Karpas-422 (cell line): ENCODE measurements around the gene RNF121. TPM values are rescaled to one million over a fixed set of nuclear protein-coding genes. Genes with fewer than 3 reads are reported as not detected.

Experiments used
- DNase-seq: peaks from one replicate; pipeline ENCODE4 v3.0.0-alpha.2; 2015
- H2AFZ ChIP-seq: fragments of 200-600 bp; sonication (generic); 2 replicates; pipeline ENCODE4 v1.6.1; 2014; ENCODE audit warnings: antibody characterized with exemption, low read length, mixed read lengths
- H3K27ac ChIP-seq: fragments of 200-600 bp; sonication (generic); 2 replicates; pipeline ENCODE4 v1.5.1; 2014; ENCODE audit warnings: mild to moderate bottlenecking, low read length, moderate library complexity
- H3K27me3 ChIP-seq: fragments of 200-600 bp; sonication (generic); 2 replicates; pipeline ENCODE4 v1.6.1; 2014; ENCODE audit warnings: low read length, mixed read lengths
- H3K36me3 ChIP-seq: fragments of 200-600 bp; sonication (generic); 2 replicates; pipeline ENCODE4 v1.6.1; 2014; ENCODE audit warnings: low read length, mixed read lengths; ENCODE audit not compliant: insufficient read depth
- H3K4me1 ChIP-seq: fragments of 200-600 bp; sonication (generic); 2 replicates; pipeline ENCODE4 v1.6.1; 2014; ENCODE audit warnings: mild to moderate bottlenecking, low read length, mixed read lengths
- H3K4me2 ChIP-seq: fragments of 200-600 bp; sonication (generic); 2 replicates; pipeline ENCODE4 v1.6.1; 2014; ENCODE audit warnings: low read length, low read depth, mild to moderate bottlenecking; ENCODE audit not compliant: poor library complexity, severe bottlenecking
- H3K4me3 ChIP-seq: fragments of 200-600 bp; sonication (generic); 2 replicates; pipeline ENCODE4 v1.5.1; 2014; ENCODE audit warnings: mild to moderate bottlenecking, antibody characterized with exemption, low read length, mixed read lengths
- H3K79me2 ChIP-seq: fragments of 200-600 bp; sonication (generic); 2 replicates; pipeline ENCODE4 v1.6.1; 2014; ENCODE audit warnings: mild to moderate bottlenecking, low read length, mixed read lengths
- H3K9ac ChIP-seq: fragments of 200-600 bp; sonication (generic); 2 replicates; pipeline ENCODE4 v1.6.0; 2014; ENCODE audit warnings: low read length
- H3K9me2 ChIP-seq: fragments of 200-600 bp; sonication (generic), shearing (Covaris generic); replicated peaks from 2 replicates; pipeline ENCODE4 v1.6.0; 2014; ENCODE audit warnings: mild to moderate bottlenecking, low read length, moderate library complexity; ENCODE audit not compliant: insufficient read depth
- H3K9me3 ChIP-seq: fragments of 300-700, 200-600 bp; sonication (generic); 2 replicates; pipeline ENCODE4 v1.6.1; 2014; ENCODE audit warnings: low read length, mixed read lengths
- H4K20me1 ChIP-seq: fragments of 200-600 bp; sonication (generic); 2 replicates; pipeline ENCODE4 v1.6.1; 2014; ENCODE audit warnings: mild to moderate bottlenecking, antibody characterized with exemption, low read length, low read depth; ENCODE audit not compliant: insufficient read depth
- total RNA-seq: library from RNA; depleted of rRNA; stranded (reverse); fragments of >200 nt; shearing (Covaris generic); gene quantifications from 2 replicates; pipeline ENCODE4 v1.2.3, GENCODE V29; 2014; ENCODE audit warnings: low replicate concordance

The RNF121 gene
- total RNA-seq, 1 experiment from 2014 or later: 12.0 TPM

DNA sequence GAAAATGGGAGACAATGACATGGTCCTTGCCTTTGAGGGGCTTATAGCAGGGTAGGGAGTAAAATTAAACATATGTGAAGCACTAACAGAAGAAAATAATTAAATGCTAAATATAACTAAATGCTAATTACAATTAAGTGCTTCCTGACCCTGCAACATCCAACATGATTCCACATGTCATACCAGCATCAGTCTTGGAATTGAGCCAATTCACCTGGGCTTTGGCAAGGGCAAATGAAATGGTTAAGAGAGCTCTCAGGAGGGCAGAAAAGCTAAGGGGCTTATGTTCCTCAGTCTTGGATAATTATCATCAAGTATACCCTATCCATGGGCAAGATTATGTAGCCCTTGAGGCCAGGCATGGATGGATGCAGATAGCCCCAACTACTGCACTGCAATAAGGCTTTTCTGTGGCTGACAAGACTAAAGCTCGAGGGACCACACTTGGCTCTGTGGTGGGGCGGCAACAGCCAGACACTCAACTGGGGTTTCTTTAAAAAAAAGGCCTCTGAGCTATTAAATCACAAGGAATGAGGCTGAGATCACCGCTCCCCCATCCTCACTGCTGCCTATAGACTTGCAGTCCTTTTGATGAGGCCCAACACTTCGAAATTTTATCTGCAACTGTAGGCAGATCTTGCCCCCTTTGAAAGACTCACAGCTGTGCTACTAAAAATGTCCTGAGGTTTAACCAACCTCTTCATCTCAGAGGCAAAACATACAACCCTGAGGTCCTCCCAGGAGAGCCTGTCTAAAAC lies 108.9 kb downstream of the RNF121 start:
- Histone ChIP-seq H2AFZ (no peak overlapping the region), H3K36me3 (no peaks in the 10 kb centered on the region), H3K4me2 (peak overlapping the region; percentile 76), H3K79me2 (no peaks in the 10 kb centered on the region), H3K27me3 (0 out of 2 replicates have a peak, but pooled peaks cover 2% of the 10 kb centered on the region), H3K9me2 (no peaks in the 10 kb centered on the region), H3K27ac (peak overlapping the region; percentile 55), H3K9ac (no peak overlapping the region), H4K20me1 (peaks cover 73% of the 10 kb centered on the region), H3K4me1 (peaks cover 60% of the 10 kb centered on the region), H3K4me3 (peak overlapping the region; percentile 52), H3K9me3 (no peaks in the 10 kb centered on the region)
- peak; percentile 93 for DNase-seq

- H3K9ac ChIP-seq: no peak overlapping the region
- H3K9me3 ChIP-seq: no peaks in the 10 kb centered on the region
- no peaks in the 10 kb centered on the region for H3K9me2 ChIP-seq
- H3K4me1 ChIP-seq: peaks cover 60% of the 10 kb centered on the region
- peak overlapping the region; percentile 76 for H3K4me2 ChIP-seq
- H3K4me3 ChIP-seq: peak overlapping the region; percentile 52
- no peak overlapping the region for H2AFZ ChIP-seq
- H4K20me1 ChIP-seq: peaks cover 73% of the 10 kb centered on the region
- H3K27ac ChIP-seq: no peak overlapping the region
- no peaks in the 10 kb centered on the region for H3K79me2 ChIP-seq
- 0 out of 2 replicates have a peak, but pooled peaks cover 2% of the 10 kb centered on the region for H3K27me3 ChIP-seq
- no peak for DNase-seq
- no peaks in the 10 kb centered on the region for H3K36me3 ChIP-seq
Measured at GRCh38 chr11:72038491-72038890, 109.6 kb downstream of the RNF121 start.

GRCh38 chr11:72039031-72039855 lies 110.4 kb downstream of the RNF121 start:
- DNase-seq: no peak
- Histone ChIP-seq H3K9ac (no peak overlapping the region), H4K20me1 (peaks cover 79% of the 10 kb centered on the region), H3K9me3 (no peaks in the 10 kb centered on the region), H3K9me2 (no peaks in the 10 kb centered on the region), H2AFZ (no peak overlapping the region), H3K4me3 (peak overlapping the region; percentile 52; the same call in 1 of the 2 replicates), H3K36me3 (no peaks in the 10 kb centered on the region), H3K27me3 (0 out of 2 replicates have a peak, but pooled peaks cover 2% of the 10 kb centered on the region), H3K79me2 (no peaks in the 10 kb centered on the region), H3K4me1 (peaks cover 60% of the 10 kb centered on the region), H3K27ac (no peak overlapping the region), H3K4me2 (peak overlapping the region; percentile 76)

GRCh38 chr11:72039856-72040401 lies 111.1 kb downstream of the RNF121 start:
- Histone ChIP-seq H3K27me3 (0 out of 2 replicates have a peak, but pooled peaks cover 2% of the 10 kb centered on the region), H2AFZ (no peak overlapping the region), H3K9me2 (no peaks in the 10 kb centered on the region), H3K79me2 (no peaks in the 10 kb centered on the region), H3K4me2 (no peak overlapping the region), H3K9ac (no peak overlapping the region), H4K20me1 (peaks cover 84% of the 10 kb centered on the region), H3K27ac (no peak overlapping the region), H3K4me1 (peaks cover 60% of the 10 kb centered on the region), H3K4me3 (no peak overlapping the region), H3K9me3 (no peaks in the 10 kb centered on the region), H3K36me3 (no peaks in the 10 kb centered on the region)
- no peak for DNase-seq

DNA sequence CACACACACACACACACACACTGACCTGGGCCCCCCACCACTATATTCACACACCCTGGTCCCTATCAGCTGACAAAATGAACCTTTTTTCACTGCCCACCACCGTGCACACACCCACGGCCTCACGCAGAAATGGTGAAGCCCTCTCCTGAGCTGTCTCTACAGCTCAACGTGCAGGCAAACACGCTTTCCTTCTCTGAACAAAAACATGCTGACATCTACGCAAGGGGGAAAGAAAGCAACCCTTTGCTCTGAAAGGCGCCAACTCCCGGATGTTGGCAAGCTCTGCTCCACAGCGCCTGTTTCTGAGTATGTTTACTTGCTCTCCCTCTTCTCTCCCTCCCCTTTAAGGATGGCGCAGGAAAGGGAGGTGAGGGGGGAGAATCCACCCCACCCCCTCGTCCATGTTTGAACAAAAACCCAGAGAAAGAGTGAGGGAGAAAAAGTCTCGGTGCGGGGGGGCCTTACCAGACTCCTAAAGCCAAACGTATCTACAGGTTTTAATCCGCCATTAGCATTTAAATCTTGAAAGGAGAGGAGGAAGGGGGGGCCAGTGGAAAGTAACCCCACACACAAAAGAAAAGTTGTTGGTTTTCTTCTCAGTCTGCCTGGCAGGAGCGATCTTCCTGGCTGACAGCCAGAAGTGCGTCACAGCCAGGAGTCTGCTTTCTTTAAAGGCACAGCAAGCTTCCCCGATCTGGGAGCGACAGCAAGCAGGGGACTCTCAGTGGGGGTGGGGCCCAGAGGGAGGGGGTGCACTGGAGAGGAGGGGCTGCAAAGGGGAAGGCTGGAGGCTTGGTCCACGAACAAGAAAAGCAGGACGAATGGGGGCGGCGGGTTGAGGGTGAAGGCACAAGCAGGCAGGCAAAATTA lies 111.9 kb downstream of the RNF121 start:
- 0 out of 2 replicates have a peak, but pooled peaks cover 2% of the 10 kb centered on the region for H3K27me3 ChIP-seq
- peak overlapping the region; percentile 48 for H3K4me2 ChIP-seq

DNA sequence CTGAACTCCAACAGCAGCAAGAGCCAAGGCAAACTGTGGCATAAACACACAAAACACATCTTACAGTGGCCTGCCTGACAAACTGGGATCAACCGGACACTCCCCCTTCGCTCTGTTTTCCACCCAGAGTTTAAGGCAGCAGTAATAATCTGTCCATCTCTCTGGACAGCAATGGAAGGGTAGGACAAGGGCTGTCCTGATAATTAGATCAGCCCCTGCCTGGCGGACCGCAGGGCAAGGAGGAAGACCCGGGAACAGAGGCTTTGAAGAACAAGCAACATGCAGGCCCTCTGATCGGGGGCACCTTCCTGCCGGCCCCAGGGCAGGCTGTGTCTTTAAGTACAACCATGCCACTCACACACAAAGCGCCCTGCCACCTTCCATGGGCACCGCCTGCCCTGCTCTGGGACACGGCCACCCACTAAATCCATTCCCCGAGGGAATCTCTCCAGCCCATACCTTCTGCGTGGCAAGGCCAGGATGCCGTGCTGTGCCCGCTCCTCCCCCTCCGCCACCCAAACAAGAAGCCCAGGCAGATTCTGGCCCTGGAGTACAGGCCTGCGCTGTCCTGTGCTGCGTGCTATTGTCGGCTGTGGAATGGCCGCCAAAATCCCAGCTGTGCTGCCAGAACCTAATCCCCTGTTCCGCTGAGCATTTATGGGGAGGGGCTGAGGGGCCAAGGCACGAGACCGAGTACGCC lies 112.7 kb downstream of the RNF121 start:
- Histone ChIP-seq H3K79me2 (no peaks in the 10 kb centered on the region), H3K9me3 (no peaks in the 10 kb centered on the region), H4K20me1 (peaks cover 87% of the 10 kb centered on the region), H2AFZ (no peak overlapping the region), H3K4me3 (peak overlapping the region; percentile 28; the same call in 1 of the 2 replicates), H3K9me2 (no peaks in the 10 kb centered on the region), H3K27me3 (0 out of 2 replicates have a peak, but pooled peaks cover 2% of the 10 kb centered on the region), H3K36me3 (no peaks in the 10 kb centered on the region), H3K4me2 (peak overlapping the region; percentile 48), H3K27ac (no peak overlapping the region), H3K4me1 (peaks cover 54% of the 10 kb centered on the region), H3K9ac (no peak overlapping the region)
- DNase-seq: no peak

More for the DNA sequence above, 111.9 kb downstream of the RNF121 start:
- Histone ChIP-seq H3K9me3 (no peaks in the 10 kb centered on the region), H3K9ac (no peak overlapping the region), H3K79me2 (no peaks in the 10 kb centered on the region), H2AFZ (no peak overlapping the region), H3K27ac (no peak overlapping the region), H3K4me1 (peaks cover 60% of the 10 kb centered on the region), H4K20me1 (peaks cover 89% of the 10 kb centered on the region), H3K4me3 (peak overlapping the region; percentile 28; the same call in 1 of the 2 replicates), H3K9me2 (no peaks in the 10 kb centered on the region), H3K36me3 (no peaks in the 10 kb centered on the region)
- DNase-seq: peak; percentile 61

- Histone ChIP-seq H4K20me1 (peaks cover 81% of the 10 kb centered on the region), H3K4me3 (no peak overlapping the region), H2AFZ (no peak overlapping the region), H3K27ac (no peak overlapping the region), H3K36me3 (no peaks in the 10 kb centered on the region), H3K4me1 (peaks cover 47% of the 10 kb centered on the region), H3K9me3 (no peaks in the 10 kb centered on the region), H3K4me2 (no peak overlapping the region), H3K27me3 (0 out of 2 replicates have a peak, but pooled peaks cover 2% of the 10 kb centered on the region), H3K9ac (no peak overlapping the region), H3K79me2 (no peaks in the 10 kb centered on the region), H3K9me2 (no peaks in the 10 kb centered on the region)
- no peak for DNase-seq
Measured at GRCh38 chr11:72042064-72042745, 113.4 kb downstream of the RNF121 start.
